IPS-18a (cell line): ENCODE measurements around the gene DHRS7B.
"Not testable (repeated sequence)": the region's sequence is repeated elsewhere in the genome, so short reads cannot be mapped to it uniquely, and the experiment has no call there.

Experiments used
- H3K27ac ChIP-seq: one replicate; pipeline ENCODE4 v1.5.1; 2013; ENCODE audit warnings: low read length
- H3K27me3 ChIP-seq: one replicate; pipeline ENCODE4 v1.6.1; 2013; ENCODE audit warnings: mild to moderate bottlenecking, low read length; ENCODE audit not compliant: control insufficient read depth, insufficient read depth
- H3K36me3 ChIP-seq: one replicate; pipeline ENCODE4 v1.6.1; 2013; ENCODE audit warnings: low read depth, low read length; ENCODE audit not compliant: control insufficient read depth
- H3K4me1 ChIP-seq: one replicate; pipeline ENCODE4 v1.6.1; 2013; ENCODE audit warnings: low read depth, low read length; ENCODE audit not compliant: control insufficient read depth
- H3K4me3 ChIP-seq: one replicate; pipeline ENCODE4 v1.5.1; 2013; ENCODE audit warnings: low read length
- H3K9ac ChIP-seq: one replicate; pipeline ENCODE4 v1.6.1; 2013; ENCODE audit warnings: mild to moderate bottlenecking, low read length, moderate library complexity
- H3K9me3 ChIP-seq: one replicate; pipeline ENCODE4 v1.6.1; 2013; ENCODE audit warnings: low read depth, low read length; ENCODE audit not compliant: control insufficient read depth

The DHRS7B gene

DNA sequence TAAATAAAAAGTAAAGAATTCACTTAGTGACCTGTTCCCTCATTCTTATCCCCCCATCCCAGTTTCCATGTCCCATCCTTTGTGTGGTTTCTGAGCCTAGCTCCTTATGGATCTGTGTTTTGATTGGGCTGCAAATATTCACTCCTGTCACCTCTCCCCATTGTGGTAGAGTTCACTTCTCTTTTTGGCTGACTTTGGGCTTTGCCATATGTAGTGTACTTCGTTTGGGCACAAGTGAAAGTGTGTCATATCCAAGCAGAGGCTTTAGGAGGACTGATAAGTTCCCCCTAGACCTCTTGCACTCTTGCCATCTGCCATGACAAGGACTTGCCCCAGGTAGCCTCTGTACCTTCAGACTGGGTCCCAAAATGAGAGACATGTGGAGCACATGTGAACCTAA is 13.0 kb upstream of the DHRS7B start:
- no peaks in the 10 kb centered on the region for H3K36me3 ChIP-seq
- H3K9me3 ChIP-seq: no peaks in the 10 kb centered on the region
- H3K9ac ChIP-seq: no peak overlapping the region
- no peaks in the 10 kb centered on the region for H3K27me3 ChIP-seq
- H3K4me3 ChIP-seq: no peak overlapping the region
- peaks cover 15% of the 10 kb centered on the region for H3K4me1 ChIP-seq
- H3K27ac ChIP-seq: no peak overlapping the region

DNA sequence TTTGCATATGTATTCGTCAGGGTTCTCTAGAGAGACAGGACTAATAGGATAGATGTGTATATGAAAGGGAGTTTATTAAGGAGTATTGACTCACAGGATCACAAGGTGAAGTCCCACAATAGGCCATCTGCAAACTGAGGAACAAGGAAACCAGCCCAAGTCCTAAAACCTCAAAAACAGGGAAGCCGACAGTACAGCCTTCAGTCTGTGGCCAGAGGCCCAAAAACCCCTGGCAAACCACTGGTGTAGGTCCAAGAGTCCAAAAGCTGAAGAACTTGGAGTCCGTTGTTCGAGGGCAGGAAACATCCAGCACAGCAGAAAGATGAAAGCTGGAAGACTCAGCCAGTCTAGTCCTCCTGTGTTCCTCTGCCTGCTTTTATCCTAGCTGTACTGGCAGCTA is 12.0 kb upstream of the DHRS7B start:
- H3K27ac ChIP-seq, H3K4me3 ChIP-seq, H3K4me1 ChIP-seq, H3K9me3 ChIP-seq, H3K36me3 ChIP-seq, H3K9ac ChIP-seq, H3K27me3 ChIP-seq: not testable (repeated sequence)

DNA sequence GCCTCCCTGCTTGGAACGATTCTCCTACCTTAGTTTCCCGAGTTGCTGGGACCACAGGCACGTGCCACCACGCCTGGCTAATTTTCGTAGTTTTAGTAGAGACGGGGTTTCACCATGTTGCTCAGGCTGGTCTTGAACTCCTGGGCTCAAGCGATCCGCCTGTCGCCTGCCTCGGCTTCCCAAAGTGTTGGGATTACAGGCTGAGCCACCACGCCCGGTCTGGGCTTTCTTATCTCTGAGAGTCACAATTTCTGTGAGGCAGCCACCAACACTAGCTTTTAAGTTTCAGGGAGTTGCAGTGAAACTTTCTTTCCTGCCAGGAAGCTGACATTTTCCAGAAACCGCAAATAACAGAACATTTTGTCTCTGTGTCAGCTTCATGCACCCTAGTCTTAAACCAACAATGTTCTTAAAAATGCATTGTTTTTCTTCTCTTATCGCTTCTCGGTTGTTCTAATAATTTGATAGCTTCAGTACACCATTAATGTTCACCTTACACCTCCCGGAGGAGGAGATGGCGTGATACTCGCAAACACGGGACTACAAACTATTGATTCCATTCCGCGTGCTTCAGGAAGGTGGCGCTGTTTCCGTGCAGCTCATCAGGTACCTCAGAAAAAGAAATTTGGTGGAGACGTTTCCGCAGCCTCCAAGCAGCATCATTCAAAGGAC is 7.4 kb upstream of the DHRS7B start:
- Histone ChIP-seq H3K4me1 (peaks cover 3% of the 10 kb centered on the region), H3K36me3 (no peaks in the 10 kb centered on the region), H3K27ac (no peak overlapping the region), H3K4me3 (no peak overlapping the region), H3K27me3 (no peaks in the 10 kb centered on the region), H3K9ac (no peak overlapping the region), H3K9me3 (no peaks in the 10 kb centered on the region)

DNA sequence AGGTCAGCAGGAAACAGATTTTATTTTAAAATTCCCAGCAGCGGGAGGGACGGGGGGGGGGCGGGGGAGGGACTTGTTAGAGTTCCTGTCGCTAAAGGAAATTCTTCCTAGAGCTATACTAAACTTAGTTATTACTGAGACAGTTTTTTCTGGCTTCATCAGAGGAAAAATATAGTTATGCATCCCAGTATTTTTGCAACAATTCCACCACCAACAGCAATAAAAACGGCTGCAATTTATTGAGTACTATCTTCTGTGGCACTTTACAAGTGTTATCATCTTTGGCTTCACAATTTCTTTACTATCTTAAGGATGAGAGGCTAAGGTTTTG is 6.9 kb upstream of the DHRS7B start:
- Histone ChIP-seq H3K9ac (no peak overlapping the region), H3K27me3 (no peaks in the 10 kb centered on the region), H3K4me1 (peaks cover 3% of the 10 kb centered on the region)

DNA sequence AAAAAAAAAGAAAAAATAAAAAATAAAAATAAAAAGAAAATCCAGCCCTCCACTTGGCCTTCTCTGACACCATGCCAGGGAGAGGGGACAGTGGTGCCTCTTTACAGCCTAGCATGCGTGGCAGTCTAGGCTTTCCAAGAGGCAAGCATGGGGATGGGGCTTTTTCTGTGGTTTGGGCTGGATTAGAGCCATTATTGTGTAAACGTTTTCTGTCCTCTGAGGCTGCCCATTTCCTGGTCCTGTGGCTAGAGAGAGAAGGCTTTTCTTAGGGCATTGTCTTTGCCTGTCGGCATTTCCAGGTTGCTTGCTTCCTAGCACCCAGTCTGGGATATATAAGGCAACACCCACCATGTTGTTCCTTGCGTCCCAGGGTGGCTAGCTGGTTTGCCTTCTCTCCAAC is 2.7 kb upstream of the DHRS7B start:
- no peak overlapping the region for H3K9ac ChIP-seq
- no peak overlapping the region for H3K4me3 ChIP-seq
- peaks cover 11% of the 10 kb centered on the region for H3K4me1 ChIP-seq
- no peaks in the 10 kb centered on the region for H3K9me3 ChIP-seq
- H3K27me3 ChIP-seq: no peaks in the 10 kb centered on the region
- H3K27ac ChIP-seq: no peak overlapping the region
- H3K36me3 ChIP-seq: no peaks in the 10 kb centered on the region

More for the DNA sequence above, 6.9 kb upstream of the DHRS7B start:
- H3K4me3 ChIP-seq: no peak overlapping the region
- no peaks in the 10 kb centered on the region for H3K36me3 ChIP-seq
- no peak overlapping the region for H3K27ac ChIP-seq
- no peaks in the 10 kb centered on the region for H3K9me3 ChIP-seq

DNA sequence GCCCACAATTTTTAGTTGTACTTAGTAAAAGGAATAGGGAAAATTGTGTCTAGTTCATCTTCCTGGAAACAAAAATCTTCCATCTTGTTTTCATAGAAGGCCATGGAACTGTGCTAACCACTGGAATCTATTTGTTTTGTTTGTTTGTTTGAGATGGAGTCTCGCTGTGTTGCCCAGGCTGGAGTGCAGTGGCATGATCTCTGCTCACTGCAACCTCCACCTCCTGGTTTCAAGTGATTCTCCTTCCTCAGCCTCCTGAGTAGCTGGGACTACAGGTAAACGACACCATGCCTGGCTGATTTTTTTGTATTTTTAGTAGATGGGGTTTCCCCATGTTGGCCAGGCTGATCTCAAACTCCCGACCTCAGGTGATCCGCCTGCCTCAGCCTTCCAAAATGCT is 2.2 kb upstream of the DHRS7B start:
- H3K27ac ChIP-seq: not testable (repeated sequence)

DNA sequence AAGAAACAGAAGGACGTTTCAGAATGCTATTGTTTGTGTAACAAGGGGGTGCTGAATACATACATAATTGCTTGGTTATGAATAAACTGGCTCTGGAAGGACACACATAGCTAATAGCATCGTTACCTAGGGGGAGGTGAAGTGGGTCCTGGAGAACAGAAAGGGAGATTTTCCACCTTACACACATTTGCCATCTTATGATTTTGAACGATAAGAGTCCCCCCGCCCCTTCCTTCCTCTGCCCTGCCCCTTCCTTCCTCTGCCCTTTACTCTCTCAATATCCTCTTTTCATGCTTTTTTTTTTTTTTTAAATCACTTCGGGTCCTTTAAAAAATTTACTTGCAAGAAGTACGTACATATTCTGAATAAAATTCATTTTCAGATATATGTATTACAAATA is 902 bp upstream of the DHRS7B start:
- H3K36me3 ChIP-seq: no peaks in the 10 kb centered on the region
- peak overlapping the region; percentile 78 for H3K4me3 ChIP-seq
- H3K9me3 ChIP-seq: no peaks in the 10 kb centered on the region
- H3K27ac ChIP-seq: no peak overlapping the region
- H3K4me1 ChIP-seq: peaks cover 7% of the 10 kb centered on the region
- H3K9ac ChIP-seq: peak overlapping the region; percentile 82
- H3K27me3 ChIP-seq: no peaks in the 10 kb centered on the region

More for the DNA sequence above, 2.2 kb upstream of the DHRS7B start:
- not testable (repeated sequence) for H3K36me3 ChIP-seq, H3K4me1 ChIP-seq, H3K4me3 ChIP-seq, H3K9ac ChIP-seq, H3K27me3 ChIP-seq, H3K9me3 ChIP-seq

DNA sequence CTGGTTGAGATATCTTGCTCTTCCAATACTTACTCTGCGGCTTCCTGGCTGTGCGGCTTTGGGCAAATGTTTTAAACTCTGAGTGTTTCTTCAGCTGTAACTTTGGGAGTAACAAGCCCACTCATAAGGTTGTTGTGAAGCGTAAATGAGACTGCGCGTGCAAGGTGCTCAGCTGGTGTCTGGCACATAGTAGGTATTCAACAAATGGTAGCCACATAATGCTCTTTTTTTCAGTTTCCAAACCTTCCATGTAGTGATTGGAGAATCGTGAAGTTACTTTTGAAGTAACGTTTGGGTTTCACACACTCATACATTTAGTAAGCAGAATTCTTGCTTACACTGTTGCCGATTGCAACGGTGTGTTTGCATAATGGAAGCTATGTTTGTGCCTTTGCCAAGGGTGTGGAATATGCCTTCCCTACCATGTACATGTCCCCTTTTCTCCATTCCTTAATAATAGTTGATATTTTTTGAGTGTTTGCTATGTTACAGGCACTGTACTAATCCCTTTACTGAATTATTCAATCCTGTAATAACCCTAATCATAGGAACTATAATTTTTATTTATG is 829 bp downstream of the DHRS7B start:
- no peaks in the 10 kb centered on the region for H3K36me3 ChIP-seq
- peak overlapping the region; percentile 33 for H3K27ac ChIP-seq
- peaks cover 7% of the 10 kb centered on the region for H3K4me1 ChIP-seq
- H3K9ac ChIP-seq: peak overlapping the region; percentile 82
- H3K9me3 ChIP-seq: no peaks in the 10 kb centered on the region
- no peaks in the 10 kb centered on the region for H3K27me3 ChIP-seq
- H3K4me3 ChIP-seq: peak overlapping the region; percentile 78

DNA sequence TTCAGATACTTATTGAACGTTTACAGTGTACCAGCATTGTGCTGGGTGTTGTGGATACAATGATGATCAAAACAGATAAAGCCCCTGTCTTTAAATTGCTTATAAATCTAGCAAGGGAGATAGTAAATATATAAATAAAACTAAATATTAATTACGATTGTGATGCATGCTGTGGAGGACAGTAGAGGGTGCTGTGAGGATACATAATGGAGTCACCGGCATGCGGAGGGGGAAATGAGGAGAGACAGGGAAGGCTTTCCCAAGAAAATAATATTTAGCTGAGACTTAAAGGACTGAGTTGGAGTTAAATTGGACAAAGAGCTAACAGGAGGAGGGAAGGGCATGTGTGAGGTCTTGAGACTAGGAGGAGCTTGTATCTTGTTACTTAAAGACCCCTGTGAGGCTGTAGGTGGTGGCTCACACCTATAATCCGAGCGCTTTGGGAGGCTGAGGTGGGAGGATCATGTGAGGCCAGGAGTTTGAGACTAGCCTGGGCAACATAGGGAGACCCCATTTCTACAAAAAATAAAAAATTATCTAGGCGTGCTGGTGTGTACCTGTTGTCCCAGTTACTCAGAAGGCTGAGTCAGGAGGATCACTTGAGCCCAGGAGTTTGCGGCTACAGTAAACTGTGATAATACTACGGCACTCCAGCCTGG is 2.4 kb downstream of the DHRS7B start:
- peaks cover 2% of the 10 kb centered on the region for H3K9me3 ChIP-seq
- no peak overlapping the region for H3K9ac ChIP-seq
- no peaks in the 10 kb centered on the region for H3K36me3 ChIP-seq
- peaks cover 7% of the 10 kb centered on the region for H3K4me1 ChIP-seq
- no peak overlapping the region for H3K4me3 ChIP-seq
- H3K27ac ChIP-seq: no peak overlapping the region
- no peaks in the 10 kb centered on the region for H3K27me3 ChIP-seq

DNA sequence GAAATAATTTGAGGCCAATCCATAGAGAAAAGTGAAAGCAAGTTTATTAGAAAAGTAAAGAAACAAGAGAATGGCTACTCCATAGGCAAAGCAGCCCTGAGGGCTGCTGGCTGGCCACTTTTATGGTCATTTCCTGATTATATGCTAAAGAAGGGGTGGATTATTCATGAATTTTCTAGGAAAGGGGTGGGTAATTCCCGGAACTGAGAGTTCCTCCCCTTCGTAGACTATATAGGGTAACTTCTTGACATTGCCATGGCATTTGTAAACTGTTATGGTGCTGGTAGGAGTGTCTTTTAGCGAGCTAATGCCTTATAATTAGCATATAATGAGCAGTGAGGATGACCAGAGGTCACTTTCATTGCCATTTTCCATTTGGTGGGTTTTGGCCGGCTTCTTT is 4.4 kb downstream of the DHRS7B start:
- peaks cover 6% of the 10 kb centered on the region for H3K4me1 ChIP-seq
- peaks cover 14% of the 10 kb centered on the region for H3K9me3 ChIP-seq
- H3K27me3 ChIP-seq: no peaks in the 10 kb centered on the region
- no peaks in the 10 kb centered on the region for H3K36me3 ChIP-seq
- no peak overlapping the region for H3K4me3 ChIP-seq
- H3K9ac ChIP-seq: no peak overlapping the region
- H3K27ac ChIP-seq: no peak overlapping the region

DNA sequence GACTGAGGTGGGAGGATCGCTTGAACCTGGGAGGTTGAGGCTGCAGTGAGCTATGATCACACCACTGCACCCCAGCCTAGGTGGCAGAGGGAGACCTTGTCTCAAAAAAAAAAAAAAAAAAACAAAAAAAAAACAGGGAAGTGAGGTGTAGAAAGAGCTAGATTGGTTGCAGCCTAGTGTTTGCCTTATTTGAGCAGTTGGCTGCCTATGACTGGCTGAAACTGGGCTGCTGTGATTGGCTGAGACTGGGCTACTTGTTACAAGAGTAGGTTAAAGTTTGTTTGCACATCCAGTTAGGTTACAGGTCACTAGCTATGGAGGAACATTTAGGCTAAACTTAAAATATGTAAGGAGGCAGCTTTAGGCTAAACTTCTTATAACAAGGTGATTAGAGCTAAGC is 5.7 kb downstream of the DHRS7B start:
- Histone ChIP-seq H3K4me3 (no peak overlapping the region), H3K27ac (no peak overlapping the region), H3K9me3 (peaks cover 20% of the 10 kb centered on the region), H3K36me3 (no peaks in the 10 kb centered on the region), H3K9ac (no peak overlapping the region), H3K4me1 (peaks cover 5% of the 10 kb centered on the region), H3K27me3 (no peaks in the 10 kb centered on the region)

DNA sequence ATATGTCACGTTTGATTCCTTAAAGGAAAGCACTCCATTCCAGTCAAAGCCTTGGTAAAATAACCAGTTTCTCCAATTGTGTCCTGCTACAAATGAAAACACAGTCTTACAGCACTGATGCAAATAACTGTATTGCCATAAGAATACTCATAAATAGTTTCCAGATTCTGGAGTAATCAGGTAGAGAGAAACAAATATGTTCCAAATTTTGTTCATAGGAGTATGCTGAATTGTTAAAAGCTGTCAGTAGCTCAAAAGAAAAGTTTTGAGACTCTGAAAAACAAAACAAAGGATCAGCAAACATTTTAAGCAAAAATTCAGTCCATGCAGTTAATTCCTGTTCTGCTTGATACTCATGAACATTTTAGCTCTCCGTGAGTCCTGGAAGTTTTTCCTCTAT is 7.8 kb downstream of the DHRS7B start:
- Histone ChIP-seq H3K27me3 (no peaks in the 10 kb centered on the region), H3K9ac (no peak overlapping the region), H3K4me3 (no peak overlapping the region), H3K9me3 (peaks cover 29% of the 10 kb centered on the region), H3K27ac (no peak overlapping the region), H3K4me1 (no peaks in the 10 kb centered on the region), H3K36me3 (no peaks in the 10 kb centered on the region)
